Measurements from ENCODE around the gene C1QTNF6. TPM values are rescaled to one million over a fixed set of nuclear protein-coding genes. Genes with fewer than 3 reads are reported as not detected.

Gene C1QTNF6
- total RNA-seq, 1 experiment from 2014 or later: 15.2 TPM

- TF ChIP-seq SRF (IDR thresholded peaks at IDR 0.05; ENCODE audit: low read depth): no peak
- intact Hi-C loops (cut with micrococcal nuclease): no loop called here
- Histone ChIP-seq H3K36me3 (ENCODE audit: control insufficient read depth in 1 of 2, insufficient read depth in 2 of 2, low read length in 2 of 2) (no peaks in the 10 kb centered on the region), H3K4me3 (replicated peaks in 1 of 2; ENCODE audit: low read depth in 1 of 2, low read length in 2 of 2) (no peak overlapping the region), H3K4me2 (ENCODE audit: low read length) (no peak overlapping the region), H4K20me1 (ENCODE audit: insufficient read depth) (no peaks in the 10 kb centered on the region), H3K4me1 (ENCODE audit: control insufficient read depth in 1 of 2, insufficient read depth in 2 of 2, low read length in 2 of 2) (peaks cover 0 to 3% of the 10 kb centered on the region in 2 experiments; a peak in 2 of 4 replicates), H2AFZ (ENCODE audit: low read depth, low read length, poor library complexity, severe bottlenecking) (no peak overlapping the region), H3K79me2 (ENCODE audit: insufficient read depth, low read length) (no peaks in the 10 kb centered on the region), H3K27me3 (ENCODE audit: insufficient read depth, low read length) (no peaks in the 10 kb centered on the region), H3K9me3 (ENCODE audit: control insufficient read depth in 1 of 2, insufficient read depth in 1 of 2, low read depth in 1 of 2, low read length in 2 of 2) (no peaks in the 10 kb centered on the region; a peak in 1 of 4 replicates), H3K27ac (ENCODE audit: low read depth, low read length) (no peak overlapping the region), H3K9ac (ENCODE audit: low read length) (no peak overlapping the region), H3K9me2 (ENCODE audit: insufficient read depth) (no peaks in the 10 kb centered on the region)
- ATAC-seq: no peak
- ChIA-PET RAD21 (ENCODE audit: low non-redundant PET in 1 of 2, low total read pairs in 2 of 2, uncharacterized antibody in 2 of 2, unreplicated experiment in 2 of 2) (no interaction called here), CTCF (interaction anchor here (1.3 kb wide), 1 partner anchor 16 kb away, joined by 3 read pairs; no protein-coding TSS in a partner anchor), POLR2A (no interaction called here)
- no peak for DNase-seq (ENCODE audit: low read depth, low spot score)
- BruUV-seq (replicated peaks): no TSS peak
These were observed 27.8 kb upstream of the C1QTNF6 start for GRCh38 chr22:37215890-37216289.

- CTCF ChIA-PET: no interaction called here
- H3K4me3 ChIP-seq (replicated peaks in 1 of 2; ENCODE audit: low read depth in 1 of 2, low read length in 2 of 2): no peak overlapping the region
- no peak for TF ChIP-seq FOSL1 (IDR thresholded peaks at IDR 0.05; ENCODE audit: low read depth)
- no peak for TF ChIP-seq POLR2A (IDR thresholded peaks at IDR 0.05; ENCODE audit: borderline replicate concordance, extremely low read depth, insufficient read depth, insufficient read length)
- TF ChIP-seq CTCF (IDR thresholded peaks at IDR 0.05 in 2 of 3, conservative IDR thresholded peaks at IDR 0.05 in 1 of 3; ENCODE audit: borderline replicate concordance in 1 of 3, insufficient read depth in 1 of 3, low read depth in 2 of 3, low read length in 2 of 3): no peak
- TF ChIP-seq ZFX (IDR thresholded peaks at IDR 0.05): no peak
- no peak for TF ChIP-seq ZNF274 (IDR thresholded peaks at IDR 0.05; ENCODE audit: low read depth, low read length)
- TF ChIP-seq EZH2phosphoT487 (IDR thresholded peaks at IDR 0.05; ENCODE audit: borderline replicate concordance): no peak
- no peak for TF ChIP-seq ELF1 (IDR thresholded peaks at IDR 0.05; ENCODE audit: borderline replicate concordance, low read depth)
- no peak for TF ChIP-seq EGR1 (IDR thresholded peaks at IDR 0.05; ENCODE audit: low read depth)
- no peak for TF ChIP-seq ZBTB33 (IDR thresholded peaks at IDR 0.05; ENCODE audit: extremely low read depth, insufficient replicate concordance, low read length)
- TF ChIP-seq POLR2AphosphoS5 (IDR thresholded peaks at IDR 0.05; ENCODE audit: low read depth, low read length): no peak
- TF ChIP-seq YY1 (IDR thresholded peaks at IDR 0.05; ENCODE audit: extremely low read depth, insufficient replicate concordance, low read depth, low read length): no peak
- TF ChIP-seq SP1 (IDR thresholded peaks at IDR 0.05; ENCODE audit: low read depth): no peak
- no peak for TF ChIP-seq CEBPB (IDR thresholded peaks at IDR 0.05; ENCODE audit: low read depth)
- TF ChIP-seq ATF3 (IDR thresholded peaks at IDR 0.05): no peak
- no peak for TF ChIP-seq RAD21 (IDR thresholded peaks at IDR 0.05; ENCODE audit: low read depth)
- no peak for TF ChIP-seq EZH2 (IDR thresholded peaks at IDR 0.05)
- no peak for TF ChIP-seq TCF7L2 (IDR thresholded peaks at IDR 0.05; ENCODE audit: borderline replicate concordance, extremely low read depth, insufficient read depth, insufficient read length)
These were observed 26.6 kb upstream of the C1QTNF6 start for GRCh38 chr22:37214731-37215030.

More at GRCh38 chr22:37214731-37215030, 26.6 kb upstream of the C1QTNF6 start:
- POLR2A ChIA-PET: no interaction called here
- Histone ChIP-seq H3K27me3 (ENCODE audit: insufficient read depth, low read length) (no peaks in the 10 kb centered on the region), H4K20me1 (ENCODE audit: insufficient read depth) (no peaks in the 10 kb centered on the region), H3K4me1 (ENCODE audit: control insufficient read depth in 1 of 2, insufficient read depth in 2 of 2, low read length in 2 of 2) (no peaks in the 10 kb centered on the region; a peak in 1 of 4 replicates), H3K9me3 (ENCODE audit: control insufficient read depth in 1 of 2, insufficient read depth in 1 of 2, low read depth in 1 of 2, low read length in 2 of 2) (no peaks in the 10 kb centered on the region), H2AFZ (ENCODE audit: low read depth, low read length, poor library complexity, severe bottlenecking) (no peak overlapping the region), H3K79me2 (ENCODE audit: insufficient read depth, low read length) (no peaks in the 10 kb centered on the region), H3K4me2 (ENCODE audit: low read length) (no peak overlapping the region), H3K27ac (ENCODE audit: low read depth, low read length) (no peak overlapping the region), H3K9ac (ENCODE audit: low read length) (no peak overlapping the region), H3K36me3 (ENCODE audit: control insufficient read depth in 1 of 2, insufficient read depth in 2 of 2, low read length in 2 of 2) (no peaks in the 10 kb centered on the region), H3K9me2 (ENCODE audit: insufficient read depth) (no peaks in the 10 kb centered on the region)
- RAD21 ChIA-PET (ENCODE audit: low non-redundant PET in 1 of 2, low total read pairs in 2 of 2, uncharacterized antibody in 2 of 2, unreplicated experiment in 2 of 2): no interaction called here
- intact Hi-C loops (cut with micrococcal nuclease): no loop called here
- DNase-seq (ENCODE audit: low read depth, low spot score) (no peak), ATAC-seq (no peak)
- BruUV-seq (replicated peaks): no TSS peak

Data from HCT116 (cell line).